ENCODE results near the gene DHX32.

DHX32 gene

DNA sequence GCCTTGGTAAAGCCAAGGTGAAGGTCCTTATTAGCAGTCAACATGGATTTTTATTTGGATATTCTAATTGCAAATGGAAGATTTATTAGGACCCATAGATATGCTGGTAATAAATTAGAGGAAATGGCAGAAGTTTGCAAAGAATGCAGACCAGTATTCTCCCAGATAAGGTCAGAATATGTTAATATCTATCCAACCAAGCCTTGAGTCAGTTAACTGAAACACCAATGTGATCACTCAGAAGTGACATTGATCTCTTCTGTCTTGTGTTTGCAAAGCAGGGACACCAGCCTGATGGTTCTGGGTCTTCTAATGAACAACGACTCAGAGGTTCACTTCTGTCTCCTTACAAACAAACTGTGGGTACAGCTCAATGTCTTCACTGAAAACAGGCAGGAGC, 79.5 kb downstream of the DHX32 start:
- no peak for DNase-seq

DNA sequence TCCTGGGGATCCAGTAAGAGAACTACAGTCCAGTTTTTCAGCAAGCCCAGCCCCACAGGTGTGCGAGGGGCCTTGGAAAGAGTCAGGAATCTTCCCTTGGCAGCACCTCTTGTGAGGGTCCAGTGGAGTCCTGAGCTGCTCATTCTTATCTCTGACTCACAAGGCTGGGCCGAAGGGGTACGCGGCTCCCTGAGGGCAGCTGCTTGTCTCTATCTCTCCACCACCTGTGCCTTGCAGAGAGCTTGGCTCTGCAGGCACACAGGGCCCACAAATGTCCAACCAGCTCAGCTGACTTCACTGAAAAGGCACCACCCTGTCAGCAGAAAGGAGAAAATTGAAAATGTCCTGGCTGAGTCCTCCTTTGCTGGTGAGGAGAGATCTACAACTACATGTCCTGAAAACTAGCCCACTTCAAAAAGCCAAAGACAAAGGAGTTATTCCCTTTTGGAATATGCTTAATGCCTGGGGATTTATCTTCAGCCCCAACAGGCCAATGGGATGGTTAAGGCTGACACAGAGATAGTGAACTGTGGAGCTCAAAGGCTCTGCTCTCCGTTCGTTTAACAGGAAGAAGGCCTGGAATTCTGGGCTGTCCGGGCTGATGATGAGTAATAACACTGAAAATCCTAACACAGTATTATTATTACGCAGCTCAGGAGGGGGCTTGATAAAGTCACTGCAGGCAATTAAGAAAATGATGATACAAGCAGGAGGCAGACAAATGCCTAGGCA, 81.5 kb downstream of the DHX32 start:
- DNase-seq: no peak

DNA sequence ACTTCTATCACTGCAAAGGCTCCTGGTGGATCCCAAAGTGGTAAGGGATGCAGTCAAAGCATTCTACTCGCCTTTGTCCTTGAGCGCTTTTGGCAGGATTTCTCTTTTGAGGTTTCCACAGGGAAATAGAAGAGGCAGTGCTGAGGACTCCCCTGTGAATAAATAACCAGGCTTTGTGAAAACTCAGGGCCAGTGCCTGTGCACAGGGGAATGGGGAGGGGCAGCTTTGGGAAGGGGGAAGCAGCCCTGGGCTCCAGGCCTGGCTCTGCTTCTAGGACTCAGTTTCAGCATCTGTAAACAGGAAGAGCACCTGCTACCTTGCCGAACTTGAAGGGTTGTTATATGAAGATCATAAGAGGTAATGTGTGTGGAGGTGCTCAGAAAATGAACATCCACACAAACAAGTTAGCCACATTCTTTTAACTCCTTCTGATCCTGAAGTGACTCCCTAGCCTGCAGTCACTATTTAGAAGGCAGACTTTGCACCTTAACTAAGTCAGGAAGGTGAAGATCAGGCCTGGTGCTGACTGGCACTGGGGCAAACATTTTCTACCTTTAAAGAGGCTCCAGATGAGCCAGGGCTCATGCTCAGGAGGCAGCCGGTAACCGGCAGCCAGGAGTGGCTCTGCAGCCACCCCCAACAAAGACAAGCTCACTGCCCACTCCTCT, 83.0 kb downstream of the DHX32 start:
- no peak for DNase-seq

DNA sequence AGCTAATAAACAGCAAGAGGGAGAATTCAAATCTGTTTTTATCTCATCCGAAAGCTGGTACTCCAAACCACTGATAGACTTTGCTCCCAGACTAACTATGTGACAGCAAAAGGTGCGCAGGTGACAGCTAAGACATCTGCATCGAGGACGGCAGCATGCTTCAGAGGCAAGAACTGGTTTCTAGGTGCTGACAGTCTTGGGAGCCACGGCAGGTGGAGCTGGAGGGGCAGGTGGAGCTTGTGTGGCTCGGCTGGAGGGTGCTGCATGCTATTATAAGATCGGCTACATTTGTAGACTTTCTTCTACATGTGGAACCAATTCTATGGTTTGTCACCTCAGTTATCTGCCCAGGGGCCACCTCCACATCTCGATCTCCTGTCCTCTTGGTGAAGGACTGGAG, 83.7 kb downstream of the DHX32 start:
- no peak for DNase-seq

DNA sequence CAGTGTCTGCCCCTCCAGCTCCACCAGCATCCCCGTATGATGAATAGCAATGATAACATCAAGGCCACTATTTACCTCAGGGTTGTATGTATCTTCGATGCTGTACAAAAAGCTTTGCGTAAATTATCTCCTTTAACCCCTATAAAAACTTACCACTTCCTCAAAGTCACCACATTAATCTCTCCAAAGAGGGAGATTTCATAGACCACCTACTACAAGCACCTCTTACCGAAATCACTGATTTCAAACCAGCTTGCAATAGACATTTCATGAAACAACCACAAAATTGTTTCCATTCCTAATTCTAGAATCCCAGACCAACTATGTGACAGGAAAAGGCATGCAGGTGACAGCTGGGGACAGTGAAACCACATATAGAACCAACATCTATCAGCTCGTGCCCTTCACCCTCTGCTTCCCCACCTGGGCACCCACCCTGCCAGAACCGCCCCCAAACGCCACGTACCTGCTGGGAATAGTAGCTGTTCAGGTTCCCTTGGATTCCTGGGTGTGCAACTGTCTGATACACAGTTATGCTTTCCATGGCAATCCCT, 85.4 kb downstream of the DHX32 start:
- DNase-seq: no peak

DNA sequence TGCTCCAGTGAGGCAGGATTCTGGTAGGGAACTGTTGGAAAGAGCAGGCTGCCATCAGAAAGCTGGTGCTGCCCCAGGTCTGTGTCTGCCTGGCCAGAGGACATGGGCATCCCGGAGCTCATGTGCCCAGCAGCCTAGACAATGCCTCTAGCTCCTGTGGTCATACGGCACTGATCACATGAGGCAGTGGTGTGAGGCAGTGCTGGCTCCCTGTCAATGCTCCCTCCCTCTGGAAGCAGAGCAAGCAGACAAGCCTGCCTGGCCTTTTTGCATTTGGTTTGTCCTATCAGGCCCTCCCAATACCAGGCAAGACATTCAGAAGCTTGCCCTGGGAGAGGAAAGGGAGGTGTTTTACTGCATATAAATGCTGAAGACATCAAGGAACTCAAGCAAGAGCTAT, 86.0 kb downstream of the DHX32 start:
- DNase-seq: no peak

DNA sequence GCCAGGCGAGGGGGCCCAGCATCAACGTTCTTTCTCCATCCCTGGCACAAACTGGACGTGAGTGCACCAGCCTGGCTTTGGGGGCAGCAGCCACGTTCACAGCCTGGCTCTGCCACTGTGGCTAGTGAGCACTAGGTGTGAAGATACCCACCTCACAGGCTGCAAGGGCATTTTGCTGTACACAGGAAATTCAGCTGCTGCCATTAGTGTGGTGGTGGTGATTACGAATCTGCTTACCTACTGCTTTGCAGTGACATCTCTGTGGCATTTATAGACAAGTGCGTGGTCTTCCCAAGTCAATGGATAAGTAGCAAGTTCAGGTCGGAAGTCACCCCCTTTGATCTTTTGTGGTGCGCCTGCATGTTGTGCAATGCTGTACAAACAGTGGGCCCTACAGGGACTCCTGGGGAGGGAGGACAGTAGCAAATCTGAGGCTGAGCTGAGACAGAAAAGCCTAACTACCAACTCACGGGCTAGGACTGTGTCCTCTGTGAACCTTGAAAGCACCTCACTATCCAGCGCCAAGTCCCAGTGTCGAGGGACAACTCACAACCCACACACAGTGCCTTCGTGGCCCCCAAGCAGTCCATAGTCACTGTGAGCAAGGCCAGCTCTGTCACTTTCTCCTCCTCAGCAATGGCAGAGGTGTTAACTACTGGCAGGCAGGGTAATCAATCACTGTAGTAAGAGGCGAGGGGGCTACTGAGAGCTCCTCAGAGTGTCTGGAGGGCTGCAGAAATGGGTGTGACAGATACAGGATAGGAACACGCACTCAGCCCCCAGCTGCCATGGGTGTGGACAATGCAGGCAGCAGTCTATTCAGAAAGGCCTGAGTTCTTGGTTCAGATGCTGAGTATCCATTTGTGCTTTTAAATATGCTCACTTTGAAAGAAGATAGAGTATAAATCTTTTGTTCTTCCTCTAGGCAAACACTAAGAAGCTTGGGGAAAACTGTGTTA, 88.5 kb downstream of the DHX32 start:
- no peak for DNase-seq

DNA sequence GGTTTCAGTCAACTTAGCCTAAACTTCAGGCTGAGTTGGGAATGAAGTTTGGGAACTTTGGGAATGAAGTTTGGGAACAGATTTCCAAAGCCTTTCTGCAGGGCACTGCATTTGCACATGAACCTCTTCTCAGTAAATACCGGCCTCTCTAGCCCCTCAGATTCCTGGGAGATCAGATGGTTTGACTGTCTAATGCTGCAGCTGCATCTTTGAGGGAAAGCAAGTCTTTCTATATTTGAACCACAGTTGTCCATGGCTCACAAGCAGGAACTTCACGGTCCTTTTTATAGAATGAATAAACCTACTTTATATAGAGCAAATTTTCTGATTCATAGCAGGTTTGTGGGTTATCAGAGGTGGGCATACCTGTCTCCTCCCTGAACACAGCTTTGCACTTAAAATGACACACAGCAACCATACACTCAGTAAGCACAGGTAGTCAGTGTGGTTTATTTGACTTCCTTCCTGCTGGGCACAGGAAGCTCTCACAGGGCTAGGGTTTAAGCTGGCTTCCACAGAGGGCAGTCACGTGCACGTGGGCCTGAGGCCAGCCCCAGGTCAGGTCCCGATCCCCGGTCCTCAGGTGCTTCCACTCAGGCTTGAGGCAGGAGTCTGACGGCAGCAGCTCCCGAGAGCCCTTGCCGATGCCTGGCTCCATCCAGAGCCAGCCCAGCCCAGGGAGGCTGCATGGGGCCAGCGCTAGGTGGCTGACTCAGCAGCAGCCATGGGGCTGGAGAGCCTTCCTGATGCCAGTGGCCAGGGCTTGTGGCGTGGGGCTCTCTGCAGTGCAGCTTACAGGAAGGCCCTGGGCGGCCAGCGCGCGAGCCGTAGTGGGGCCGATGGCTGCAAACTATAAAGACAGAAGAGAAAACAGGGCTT, 92.7 kb downstream of the DHX32 start:
- DNase-seq: no peak
